ENCODE results near the gene SIVA1. TPM values are rescaled to one million over a fixed set of nuclear protein-coding genes. Genes with fewer than 3 reads are reported as not detected.

Gene SIVA1
- total RNA-seq, 1 experiment from 2014 or later = 128 TPM

GRCh38 chr14:104792101-104792884 lies 39.3 kb downstream of the SIVA1 start:
- POLR2A ChIA-PET = no interaction called here
- no peak overlapping the region for H3K27ac Mint-ChIP-seq

More at GRCh38 chr14:104792101-104792884, 39.3 kb downstream of the SIVA1 start:
- no peaks in the 10 kb centered on the region for H3K36me3 Mint-ChIP-seq
- H3K4me3 Mint-ChIP-seq = no peak overlapping the region
- no peaks in the 10 kb centered on the region for H3K9me3 Mint-ChIP-seq
- DNase-seq (ENCODE audit: low spot score) (no peak), ATAC-seq (no peak)
- no peak for TF ChIP-seq FOXJ3 (CRISPR knock-in tag; IDR thresholded peaks at IDR 0.05; ENCODE audit: borderline replicate concordance)
- no peak for TF ChIP-seq SMAD4 (CRISPR knock-in tag; IDR thresholded peaks at IDR 0.05)
- TF ChIP-seq NFYB (CRISPR knock-in tag; conservative IDR thresholded peaks at IDR 0.05; ENCODE audit: low read depth) = no peak
- no peak for TF ChIP-seq NFE2L1 (CRISPR knock-in tag; IDR thresholded peaks at IDR 0.05)
- TF ChIP-seq ZNF219 (CRISPR knock-in tag; IDR thresholded peaks at IDR 0.05; ENCODE audit: borderline replicate concordance) = no peak
- no peak for TF ChIP-seq TCF7 (CRISPR knock-in tag; IDR thresholded peaks at IDR 0.05; ENCODE audit: low read depth)
- no peak for TF ChIP-seq PRDM15 (CRISPR knock-in tag; IDR thresholded peaks at IDR 0.05)
- no peak for TF ChIP-seq ZNF512 (CRISPR knock-in tag; IDR thresholded peaks at IDR 0.05; ENCODE audit: borderline replicate concordance)
- TF ChIP-seq, protein P1, sequence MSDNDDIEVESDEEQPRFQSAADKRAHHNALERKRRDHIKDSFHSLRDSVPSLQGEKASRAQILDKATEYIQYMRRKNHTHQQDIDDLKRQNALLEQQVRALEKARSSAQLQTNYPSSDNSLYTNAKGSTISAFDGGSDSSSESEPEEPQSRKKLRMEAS (CRISPR knock-in tag; IDR thresholded peaks at IDR 0.05) = no peak
- TF ChIP-seq, protein P2, sequence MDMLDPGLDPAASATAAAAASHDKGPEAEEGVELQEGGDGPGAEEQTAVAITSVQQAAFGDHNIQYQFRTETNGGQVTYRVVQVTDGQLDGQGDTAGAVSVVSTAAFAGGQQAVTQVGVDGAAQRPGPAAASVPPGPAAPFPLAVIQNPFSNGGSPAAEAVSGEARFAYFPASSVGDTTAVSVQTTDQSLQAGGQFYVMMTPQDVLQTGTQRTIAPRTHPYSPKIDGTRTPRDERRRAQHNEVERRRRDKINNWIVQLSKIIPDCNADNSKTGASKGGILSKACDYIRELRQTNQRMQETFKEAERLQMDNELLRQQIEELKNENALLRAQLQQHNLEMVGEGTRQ (CRISPR knock-in tag; IDR thresholded peaks at IDR 0.05) = no peak
- TF ChIP-seq HMGXB4 (CRISPR knock-in tag; IDR thresholded peaks at IDR 0.05) = no peak
- TF ChIP-seq SMAD3 (CRISPR knock-in tag; IDR thresholded peaks at IDR 0.05; ENCODE audit: borderline replicate concordance) = no peak
- TF ChIP-seq USF1 (CRISPR knock-in tag; IDR thresholded peaks at IDR 0.05) = no peak
- no peak for TF ChIP-seq E2F1 (CRISPR knock-in tag; IDR thresholded peaks at IDR 0.05)
- TF ChIP-seq GABPB1 (CRISPR knock-in tag; IDR thresholded peaks at IDR 0.05) = no peak
- TF ChIP-seq ZBTB43 (CRISPR knock-in tag; IDR thresholded peaks at IDR 0.05) = no peak
- peaks cover 31% of the 10 kb centered on the region for H3K4me1 Mint-ChIP-seq
- peaks cover 15% of the 10 kb centered on the region for H3K27me3 Mint-ChIP-seq (ENCODE audit: low read depth)
- CTCF ChIA-PET = interaction anchor here (0.9 to 3.8 kb wide), 5 partner anchors 14 to 34 kb away, joined by 3 to 20 read pairs (median 7); no protein-coding TSS in a partner anchor
